ENCODE measurements around the gene IGLL5.

DNA sequence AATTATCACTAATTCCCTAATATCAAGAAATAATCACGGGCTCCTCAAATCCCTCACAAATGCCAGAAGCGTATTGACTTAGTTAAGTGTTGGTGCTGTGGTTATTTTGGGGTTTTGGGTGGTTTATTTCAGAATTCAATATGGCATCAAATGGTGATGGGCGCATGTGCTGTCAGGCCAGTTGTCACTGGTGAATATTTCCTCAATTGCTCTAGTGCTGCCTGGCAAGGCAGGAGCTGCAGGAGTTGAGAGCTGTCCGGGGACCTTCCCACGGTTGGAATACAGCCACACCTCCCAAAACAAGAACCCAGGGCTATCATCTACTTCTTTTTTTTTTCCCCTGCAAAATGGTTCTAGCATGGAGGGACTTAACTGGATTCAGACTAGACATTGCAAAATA lies 10.3 kb downstream of the IGLL5 start:
- TF ChIP-seq, protein P1, sequence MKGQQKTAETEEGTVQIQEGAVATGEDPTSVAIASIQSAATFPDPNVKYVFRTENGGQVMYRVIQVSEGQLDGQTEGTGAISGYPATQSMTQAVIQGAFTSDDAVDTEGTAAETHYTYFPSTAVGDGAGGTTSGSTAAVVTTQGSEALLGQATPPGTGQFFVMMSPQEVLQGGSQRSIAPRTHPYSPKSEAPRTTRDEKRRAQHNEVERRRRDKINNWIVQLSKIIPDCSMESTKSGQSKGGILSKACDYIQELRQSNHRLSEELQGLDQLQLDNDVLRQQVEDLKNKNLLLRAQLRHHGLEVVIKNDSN (IDR thresholded peaks at IDR 0.05; ENCODE audit: borderline replicate concordance, low read depth), result no peak
- TF ChIP-seq CTCF (IDR thresholded peaks at IDR 0.05), result no peak
- no peak for TF ChIP-seq TAF1 (IDR thresholded peaks at IDR 0.05; ENCODE audit: borderline replicate concordance, low read depth, low read length)
- no peak for TF ChIP-seq FOXM1 (IDR thresholded peaks at IDR 0.05; ENCODE audit: low read depth)
- TF ChIP-seq REST (IDR thresholded peaks at IDR 0.05; ENCODE audit: low read depth, low read length), result no peak
- no peak for TF ChIP-seq EP300 (IDR thresholded peaks at IDR 0.05; ENCODE audit: borderline replicate concordance in 1 of 2, low read depth in 1 of 2, low read length in 1 of 2)
- no peak for TF ChIP-seq JUND (IDR thresholded peaks at IDR 0.05)
- TF ChIP-seq MAX (IDR thresholded peaks at IDR 0.05; ENCODE audit: low read depth), result no peak
- no peak for TF ChIP-seq POLR2AphosphoS5 (IDR thresholded peaks at IDR 0.05; ENCODE audit: low read depth, low read length)
- no peak for TF ChIP-seq CHD2 (IDR thresholded peaks at IDR 0.05; ENCODE audit: low read length, partially characterized antibody)
- no peak for TF ChIP-seq USF2 (IDR thresholded peaks at IDR 0.05; ENCODE audit: borderline replicate concordance, low read depth, low read length)
- no peak for TF ChIP-seq EZH2phosphoT487 (IDR thresholded peaks at IDR 0.05; ENCODE audit: borderline replicate concordance, low read depth)
- no peak for TF ChIP-seq RAD21 (IDR thresholded peaks at IDR 0.05; ENCODE audit: low read length)

All from SK-N-SH (cell line).